Measurements from ENCODE around the gene FOXC1. TPM values are rescaled to one million over a fixed set of nuclear protein-coding genes. Genes with fewer than 3 reads are reported as not detected.

FOXC1 gene
- total RNA-seq, 2 donors from 2014 or later, result 13.5 to 23.6 TPM

- Histone ChIP-seq H3K27ac (no peak overlapping the region), H3K36me3 (no peaks in the 10 kb centered on the region), H3K4me3 (no peak overlapping the region), H3K4me1 (peaks cover 0 to 5% of the 10 kb centered on the region in 2 donors), H3K27me3 (no peaks in the 10 kb centered on the region), H3K9me3 (peaks cover 0 to 35% of the 10 kb centered on the region in 2 donors)
- no peak for DNase-seq (ENCODE audit: low spot score)
- no peak for TF ChIP-seq CTCF (IDR thresholded peaks at IDR 0.05)
These were observed 38.9 kb upstream of the FOXC1 start for GRCh38 chr6:1570848-1571247.

DNA sequence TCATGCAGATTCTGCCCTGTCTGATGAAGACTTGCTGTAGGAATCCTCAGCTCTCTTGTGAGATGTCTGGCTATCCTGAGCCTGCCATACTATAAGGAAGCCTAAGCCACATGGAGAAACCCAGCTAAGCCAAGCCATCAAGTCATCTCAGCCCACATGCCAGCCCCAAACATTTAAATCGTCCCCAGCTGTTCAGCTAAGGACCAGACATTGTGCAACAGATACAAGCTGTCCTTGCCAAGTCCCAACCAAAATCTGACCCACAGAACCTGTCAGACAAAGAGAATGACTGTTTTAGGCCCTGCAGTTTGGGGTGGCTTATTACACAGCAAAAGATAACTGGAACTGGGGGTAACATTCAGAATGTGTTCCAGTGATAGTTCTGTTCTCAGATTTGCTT is 36.8 kb upstream of the FOXC1 start:
- no peaks in the 10 kb centered on the region for H3K27me3 ChIP-seq
- no peaks in the 10 kb centered on the region for H3K36me3 ChIP-seq
- H3K9me3 ChIP-seq, result peaks cover 0 to 35% of the 10 kb centered on the region in 2 donors
- DNase-seq (ENCODE audit: low spot score), result no peak
- H3K4me3 ChIP-seq, result no peak overlapping the region
- no peak for TF ChIP-seq CTCF (IDR thresholded peaks at IDR 0.05)
- H3K4me1 ChIP-seq, result peaks cover 0 to 5% of the 10 kb centered on the region in 2 donors
- H3K27ac ChIP-seq, result no peak overlapping the region

DNA sequence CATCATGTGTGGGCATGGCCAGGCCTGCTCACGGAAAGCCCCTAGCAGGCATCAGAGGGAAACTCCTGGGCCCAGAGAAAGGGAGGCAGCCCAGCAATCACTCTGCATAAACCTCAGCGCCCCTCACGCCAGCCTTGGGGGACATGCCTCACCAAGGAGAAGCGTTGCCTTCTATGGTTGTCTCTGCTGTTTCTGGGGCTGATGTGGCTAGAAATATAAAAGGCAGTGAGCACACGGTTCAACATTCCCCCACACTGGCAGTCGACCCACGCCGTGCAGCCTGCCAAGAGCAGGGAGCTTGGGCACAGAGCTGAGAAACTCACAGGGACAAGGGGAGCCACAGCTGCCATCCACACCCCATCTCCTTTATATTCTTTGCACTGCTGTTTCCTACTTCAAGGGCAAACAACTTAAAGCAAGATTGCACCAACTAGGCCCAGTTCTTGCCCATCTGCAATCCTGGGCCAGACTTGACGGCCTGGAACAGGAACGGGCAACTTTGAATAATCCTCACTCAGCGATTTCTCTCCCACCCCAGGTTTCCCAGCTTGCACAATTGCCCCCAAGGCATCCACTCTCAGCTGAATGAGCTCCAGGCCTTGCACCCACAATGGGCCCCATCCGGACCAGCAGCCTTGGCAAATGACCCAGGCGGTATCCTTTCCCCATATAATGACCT is 35.5 kb upstream of the FOXC1 start:
- H3K27me3 ChIP-seq, result no peaks in the 10 kb centered on the region
- DNase-seq (ENCODE audit: low spot score), result no peak
- H3K27ac ChIP-seq, result no peak overlapping the region
- peaks cover 0 to 30% of the 10 kb centered on the region in 2 donors for H3K9me3 ChIP-seq
- H3K36me3 ChIP-seq, result no peaks in the 10 kb centered on the region
- TF ChIP-seq CTCF (IDR thresholded peaks at IDR 0.05), result no peak
- H3K4me1 ChIP-seq, result peaks cover 0 to 5% of the 10 kb centered on the region in 2 donors
- no peak overlapping the region for H3K4me3 ChIP-seq

GRCh38 chr6:1574890-1575209 is 34.9 kb upstream of the FOXC1 start:
- no peak for TF ChIP-seq CTCF (IDR thresholded peaks at IDR 0.05)
- DNase-seq (ENCODE audit: low spot score), result no peak
- Histone ChIP-seq H3K4me1 (peaks cover 0 to 5% of the 10 kb centered on the region in 2 donors), H3K27me3 (no peaks in the 10 kb centered on the region), H3K27ac (peak overlapping the region in 1 of 2 donors; percentile 54), H3K36me3 (no peaks in the 10 kb centered on the region), H3K9me3 (peaks cover 0 to 25% of the 10 kb centered on the region in 2 donors), H3K4me3 (no peak overlapping the region)

DNA sequence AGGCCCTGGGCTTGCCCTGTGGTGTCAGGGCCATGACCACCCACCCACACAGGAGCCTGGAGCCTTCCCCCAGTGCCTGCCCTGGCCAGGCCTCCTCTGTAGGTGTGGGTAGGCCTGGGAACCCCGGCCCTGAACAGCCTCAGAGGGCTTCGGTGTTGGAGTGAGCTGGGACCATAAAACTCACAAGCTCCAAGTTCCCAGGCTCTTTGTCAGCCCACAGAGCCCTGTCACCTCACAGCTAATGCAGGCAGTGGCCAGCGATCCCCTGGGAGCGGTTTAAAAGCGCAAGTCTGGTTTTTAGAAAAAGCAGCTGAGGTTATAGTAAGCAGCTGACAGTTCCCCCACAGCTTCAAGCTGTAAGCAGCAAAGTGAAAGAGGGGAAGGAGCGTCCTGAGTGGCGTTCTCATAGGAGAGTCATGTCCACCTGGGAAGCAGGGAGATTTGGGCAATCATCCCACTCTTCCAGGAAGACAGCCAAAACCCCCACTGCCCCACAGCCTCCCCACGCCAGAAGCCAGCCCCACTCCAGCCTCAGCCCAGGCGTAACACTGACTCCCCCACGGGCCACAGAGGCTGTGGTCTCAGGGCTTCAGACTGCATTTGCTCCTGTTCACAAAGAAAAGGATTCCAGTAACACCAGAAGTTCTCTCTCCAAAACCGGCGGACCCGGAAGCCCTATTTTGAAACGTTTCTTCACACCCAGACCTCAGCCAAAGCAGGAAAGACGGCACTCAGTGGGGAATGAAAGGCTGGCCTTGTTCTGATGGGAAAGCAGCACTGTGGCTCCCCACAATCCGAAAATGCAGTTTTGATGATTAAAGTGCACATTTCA is 34.3 kb upstream of the FOXC1 start:
- DNase-seq (ENCODE audit: low spot score), result no peak
- Histone ChIP-seq H3K9me3 (peaks cover 0 to 19% of the 10 kb centered on the region in 2 donors), H3K4me1 (peaks cover 0 to 5% of the 10 kb centered on the region in 2 donors), H3K27me3 (no peaks in the 10 kb centered on the region), H3K36me3 (no peaks in the 10 kb centered on the region), H3K4me3 (peak overlapping the region in 1 of 2 donors; percentile 8), H3K27ac (peak overlapping the region; percentile 6 to 54)
- TF ChIP-seq CTCF (IDR thresholded peaks at IDR 0.05), result no peak
